Stimulated activated CD4-positive, alpha-beta T cell treated with anti-CD3 and anti-CD28 coated beads, Interleukin-2, amount 100 ng/mL, for 48 hours (primary cell): ENCODE measurements around the gene ME3.
"Not testable (repeated sequence)": the region's sequence is repeated elsewhere in the genome, so short reads cannot be mapped to it uniquely, and the experiment has no call there.

Source experiments
- DNase-seq, 2 donors: peaks; one replicate each; pipeline ENCODE4 v3.0.0-alpha.2; 2020

The ME3 gene

GRCh38 chr11:86551288-86552092 is 120.9 kb downstream of the ME3 start:
- DNase-seq, result no peak

GRCh38 chr11:86550757-86551156 is 121.7 kb downstream of the ME3 start:
- no peak for DNase-seq

GRCh38 chr11:86548271-86548917 is 124.0 kb downstream of the ME3 start:
- DNase-seq, result no peak

GRCh38 chr11:86547727-86548126 is 124.7 kb downstream of the ME3 start:
- no peak for DNase-seq

GRCh38 chr11:86541299-86541698 is 131.1 kb downstream of the ME3 start:
- DNase-seq, result not testable (repeated sequence)

GRCh38 chr11:86538223-86538548 is 134.2 kb downstream of the ME3 start:
- DNase-seq, result no peak

- no peak for DNase-seq
Observed at GRCh38 chr11:86537541-86538222, 134.7 kb downstream of the ME3 start.

GRCh38 chr11:86535773-86536172 is 136.6 kb downstream of the ME3 start:
- DNase-seq, result no peak

- DNase-seq, result no peak
Observed at GRCh38 chr11:86524620-86525352, 147.6 kb downstream of the ME3 start.

- DNase-seq, result no peak
Observed at GRCh38 chr11:86523738-86524619, 148.4 kb downstream of the ME3 start.

GRCh38 chr11:86522512-86522911 is 149.9 kb downstream of the ME3 start:
- DNase-seq, result not testable (repeated sequence)

GRCh38 chr11:86519064-86519911 is 153.1 kb downstream of the ME3 start:
- DNase-seq, result no peak

GRCh38 chr11:86518211-86518610 is 154.2 kb downstream of the ME3 start:
- DNase-seq, result no peak

GRCh38 chr11:86517557-86517956 is 154.9 kb downstream of the ME3 start:
- DNase-seq, result no peak

GRCh38 chr11:86515297-86516094 is 156.9 kb downstream of the ME3 start:
- DNase-seq, result no peak

GRCh38 chr11:86514453-86514852 is 158.0 kb downstream of the ME3 start:
- no peak for DNase-seq

- DNase-seq, result no peak
Observed at GRCh38 chr11:86513746-86514373, 158.6 kb downstream of the ME3 start.

- DNase-seq, result no peak
Observed at GRCh38 chr11:86513138-86513537, 159.3 kb downstream of the ME3 start.

- DNase-seq, result no peak
Observed at GRCh38 chr11:86511086-86511551, 161.3 kb downstream of the ME3 start.

GRCh38 chr11:86510674-86511073 is 161.7 kb downstream of the ME3 start:
- no peak for DNase-seq
